GM12872 (cell line): ENCODE measurements around the gene FHL3.
A peak's percentile ranks its signal among the peaks of the same experiment; 100 is the strongest.

Experiments used
- TF ChIP-seq, protein P1 (sequence below): IDR thresholded peaks from 3 replicates; pipeline ENCODE4 v1.5.1; 2011; ENCODE audit warnings: low read depth, mild to moderate bottlenecking, low read length, moderate library complexity; ENCODE audit not compliant: insufficient read depth

The FHL3 gene

DNA sequence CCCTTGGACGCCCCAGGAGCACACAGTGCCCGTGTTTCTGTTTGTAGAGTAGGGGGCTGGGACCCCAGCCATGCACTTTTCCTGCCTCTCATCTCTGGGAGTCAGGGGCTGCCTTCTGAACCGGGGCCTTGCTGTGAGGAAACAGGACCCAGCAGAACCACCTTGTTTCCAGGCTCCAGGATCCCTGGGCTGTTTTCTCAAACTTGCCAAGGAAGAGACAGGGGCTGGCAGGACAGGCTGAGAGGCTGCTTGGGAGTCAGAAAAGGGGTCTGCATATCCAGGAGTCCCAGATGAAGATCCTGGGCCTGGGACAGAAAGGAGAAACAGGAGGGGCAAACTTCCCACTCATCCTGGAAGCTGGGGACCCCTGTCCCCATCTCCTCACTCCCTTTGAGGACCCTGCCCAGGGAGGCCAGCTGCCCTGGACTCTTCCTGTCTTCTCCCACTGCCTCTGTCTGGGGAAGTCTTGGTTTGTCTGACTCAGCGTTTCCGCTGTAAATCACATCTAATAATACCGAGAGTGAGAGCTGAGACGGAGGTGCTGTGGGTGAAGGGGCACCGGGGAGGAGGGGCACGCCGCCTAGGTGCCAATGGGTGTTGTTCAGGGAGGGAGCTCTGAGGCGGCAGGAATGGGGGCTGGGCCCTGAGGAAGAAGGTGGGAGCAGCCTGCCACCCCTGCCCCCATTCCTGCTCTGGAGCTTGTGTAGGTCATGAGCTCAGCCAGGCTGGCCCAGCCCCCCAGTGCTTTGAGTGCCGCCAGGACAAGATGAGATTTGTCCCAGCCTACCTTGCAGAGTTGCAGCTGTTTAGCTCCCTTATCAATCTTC lies 24.6 kb upstream of the FHL3 start:
- TF ChIP-seq, protein P1, sequence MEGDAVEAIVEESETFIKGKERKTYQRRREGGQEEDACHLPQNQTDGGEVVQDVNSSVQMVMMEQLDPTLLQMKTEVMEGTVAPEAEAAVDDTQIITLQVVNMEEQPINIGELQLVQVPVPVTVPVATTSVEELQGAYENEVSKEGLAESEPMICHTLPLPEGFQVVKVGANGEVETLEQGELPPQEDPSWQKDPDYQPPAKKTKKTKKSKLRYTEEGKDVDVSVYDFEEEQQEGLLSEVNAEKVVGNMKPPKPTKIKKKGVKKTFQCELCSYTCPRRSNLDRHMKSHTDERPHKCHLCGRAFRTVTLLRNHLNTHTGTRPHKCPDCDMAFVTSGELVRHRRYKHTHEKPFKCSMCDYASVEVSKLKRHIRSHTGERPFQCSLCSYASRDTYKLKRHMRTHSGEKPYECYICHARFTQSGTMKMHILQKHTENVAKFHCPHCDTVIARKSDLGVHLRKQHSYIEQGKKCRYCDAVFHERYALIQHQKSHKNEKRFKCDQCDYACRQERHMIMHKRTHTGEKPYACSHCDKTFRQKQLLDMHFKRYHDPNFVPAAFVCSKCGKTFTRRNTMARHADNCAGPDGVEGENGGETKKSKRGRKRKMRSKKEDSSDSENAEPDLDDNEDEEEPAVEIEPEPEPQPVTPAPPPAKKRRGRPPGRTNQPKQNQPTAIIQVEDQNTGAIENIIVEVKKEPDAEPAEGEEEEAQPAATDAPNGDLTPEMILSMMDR: no peak

DNA sequence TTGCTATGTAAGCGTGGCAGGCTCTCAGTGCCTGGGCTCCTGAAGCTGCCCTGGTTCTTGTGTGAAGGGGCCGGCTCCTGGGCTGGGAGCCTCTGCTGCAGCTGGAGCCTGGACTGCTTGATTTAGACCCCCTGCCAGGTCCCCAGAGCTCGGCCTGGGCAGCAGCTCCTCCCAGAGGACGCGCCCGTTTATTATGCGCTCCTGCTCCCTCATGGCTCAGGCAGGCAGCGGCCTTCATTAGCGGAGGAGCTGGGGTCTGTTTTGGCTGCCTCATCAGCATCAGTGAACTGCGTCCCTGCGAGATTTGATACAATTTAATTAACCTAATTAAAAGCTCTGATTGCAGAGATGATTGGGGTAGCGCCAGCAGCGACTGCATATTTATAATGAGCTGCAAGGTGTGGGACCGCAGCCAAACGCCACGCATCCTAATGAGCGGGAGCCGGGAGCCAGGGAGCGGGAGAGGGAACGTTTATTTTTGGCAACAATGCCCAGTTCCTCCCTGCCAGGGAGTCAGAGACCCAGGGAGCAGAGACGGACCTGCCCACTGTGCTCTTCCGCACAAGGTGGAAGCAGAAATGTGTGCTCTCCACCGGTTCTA lies 23.9 kb upstream of the FHL3 start:
- TF ChIP-seq, protein P1: no peak

DNA sequence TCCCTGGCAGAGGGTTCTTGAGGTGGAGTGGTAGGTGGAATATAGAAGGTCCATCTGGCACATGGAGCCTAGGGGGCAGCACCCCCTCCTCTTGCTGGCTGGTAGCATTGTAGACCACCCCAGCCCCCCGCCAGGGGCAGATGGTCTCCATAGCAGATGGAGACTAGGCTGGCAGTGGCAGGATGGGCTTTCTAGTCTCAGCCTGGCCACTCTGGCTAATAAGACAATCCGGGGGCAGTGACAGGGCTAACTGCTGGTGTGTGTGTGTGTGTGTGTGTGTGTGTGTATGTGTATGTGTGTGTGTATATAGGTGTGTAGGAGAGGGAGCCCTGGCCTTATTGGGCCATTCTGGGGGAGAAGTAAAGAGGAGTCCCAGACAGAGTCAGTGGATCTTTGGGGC lies 23.4 kb upstream of the FHL3 start:
- TF ChIP-seq, protein P1: peak; percentile 32

DNA sequence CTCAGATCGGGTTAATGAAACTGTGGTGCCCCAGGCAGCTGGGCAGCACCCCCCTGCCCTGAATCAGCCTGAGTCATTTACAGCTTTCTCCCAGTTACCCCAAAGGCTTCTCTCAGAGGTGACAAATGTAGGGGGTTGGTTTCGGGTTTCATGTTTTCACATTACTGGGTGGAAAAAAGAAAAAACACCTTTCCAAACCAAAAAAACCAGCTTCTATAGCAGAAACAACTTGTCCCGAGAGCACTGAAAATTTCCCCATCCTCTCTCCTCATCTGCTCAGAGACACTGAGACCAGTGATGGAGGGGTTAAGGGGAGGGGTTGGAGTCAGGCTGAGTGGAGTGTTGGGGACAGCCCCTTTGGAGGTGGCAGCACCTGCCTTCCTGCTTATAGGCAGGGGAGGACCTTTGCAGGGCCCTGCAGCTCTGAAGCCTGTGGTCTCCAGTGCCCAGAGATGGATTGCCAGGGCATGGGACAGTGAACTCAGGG lies 22.8 kb upstream of the FHL3 start:
- TF ChIP-seq, protein P1: no peak

DNA sequence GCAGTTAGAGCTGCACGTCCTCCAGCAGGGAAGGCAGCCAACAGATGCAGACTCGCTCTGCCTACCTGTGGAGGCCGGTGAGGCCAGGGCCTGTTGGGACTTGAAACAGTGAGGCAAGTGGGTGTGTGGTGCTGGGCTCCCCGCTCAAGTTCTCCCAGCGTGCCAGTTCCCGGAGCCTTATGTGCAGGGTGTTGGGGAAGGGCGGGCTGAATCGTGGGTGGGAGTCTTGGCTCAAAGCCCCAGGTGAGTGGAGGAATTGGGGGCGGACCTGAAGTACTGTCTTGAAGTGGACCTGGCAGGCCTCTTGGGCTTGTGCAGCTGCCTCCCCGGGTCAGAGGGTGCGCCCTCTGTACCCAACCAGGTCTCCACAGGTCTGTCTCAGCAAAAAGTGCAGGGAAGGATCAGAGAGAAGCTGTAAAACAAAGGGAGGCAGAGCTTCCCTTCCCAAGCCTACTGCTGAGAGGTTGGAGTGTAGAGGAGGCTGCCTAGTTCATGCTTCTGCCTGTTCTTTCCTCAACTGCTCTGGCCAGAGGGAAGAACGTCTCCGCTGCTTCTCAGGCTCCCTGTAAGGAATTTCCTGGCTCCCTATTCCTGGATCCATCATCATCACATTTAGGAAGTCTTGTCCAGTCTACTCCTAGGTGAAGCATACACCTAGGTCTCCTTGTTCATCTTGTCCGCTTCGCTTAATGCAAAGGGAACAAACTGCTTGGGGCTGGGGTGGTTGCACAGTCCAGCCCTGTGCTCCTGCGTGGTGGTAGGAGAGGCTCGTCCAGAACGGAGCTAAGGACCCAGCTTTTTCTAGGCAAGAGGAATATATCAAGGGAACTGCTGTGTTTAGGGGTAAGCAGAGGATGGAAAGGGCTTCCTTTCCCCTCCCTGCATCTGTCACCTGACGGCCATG lies 22.1 kb upstream of the FHL3 start:
- TF ChIP-seq, protein P1: no peak

DNA sequence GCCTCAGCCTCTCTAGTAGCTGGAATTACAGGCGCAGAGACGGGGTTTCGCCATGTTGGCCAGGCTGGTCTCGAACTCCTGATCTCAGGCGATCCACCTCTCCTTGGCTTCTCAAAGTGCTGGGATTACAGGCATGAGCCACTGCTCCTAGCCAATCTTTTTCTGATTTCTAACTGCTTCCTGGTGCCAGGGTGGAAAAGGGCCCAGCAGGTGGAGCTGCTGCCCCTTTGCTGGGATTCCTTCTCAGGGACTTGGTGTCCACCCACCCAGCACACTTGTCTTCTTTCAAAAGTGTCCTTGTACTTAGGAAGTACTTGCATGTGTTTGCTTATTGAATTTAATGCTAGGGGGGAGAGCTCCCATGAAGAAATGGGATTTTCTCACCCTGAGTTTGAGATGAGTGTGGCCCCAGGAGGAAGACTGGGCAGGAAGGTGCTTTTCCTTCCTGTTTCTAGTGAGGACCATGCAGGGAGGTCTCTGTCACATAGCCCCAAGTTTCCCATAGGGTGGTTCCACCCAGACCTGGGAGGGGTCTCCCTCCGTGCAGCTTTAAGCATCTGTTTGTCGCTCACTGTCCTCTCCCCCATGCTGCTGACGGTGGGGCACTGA lies 21.4 kb upstream of the FHL3 start:
- TF ChIP-seq, protein P1: peak; percentile 79
